Mesenchymal stem cell (in vitro differentiated cells and primary cell): ENCODE measurements around the gene CACNG6.

ENCODE experiments used
- DNase-seq: peaks from one replicate; pipeline ENCODE4 v3.0.0-alpha.2; 2013
- H2AFZ ChIP-seq: one replicate; pipeline ENCODE4 v1.6.1; 2013; ENCODE audit warnings: low read depth, mild to moderate bottlenecking, control low read depth, inconsistent platforms, low read length, moderate library complexity
- H2AK5ac ChIP-seq: 2 replicates; pipeline ENCODE4 v1.6.1; 2013; ENCODE audit warnings: low read length, moderate library complexity, mild to moderate bottlenecking, inconsistent platforms; ENCODE audit not compliant: severe bottlenecking
- H2BK120ac ChIP-seq: one replicate; pipeline ENCODE4 v1.6.1; 2013; ENCODE audit warnings: low read depth, mild to moderate bottlenecking, inconsistent platforms, low read length, moderate library complexity
- H2BK12ac ChIP-seq, 2 experiments: one replicate each; pipeline ENCODE4 v1.6.1; 2013; ENCODE audit warnings: inconsistent platforms in 2 of 2, low read length in 2 of 2, mild to moderate bottlenecking in 2 of 2, moderate library complexity in 2 of 2, control low read depth in 1 of 2
- H2BK15ac ChIP-seq: one replicate; pipeline ENCODE4 v1.6.1; 2013; ENCODE audit warnings: mild to moderate bottlenecking, low read depth, inconsistent platforms; ENCODE audit not compliant: poor library complexity, severe bottlenecking
- H2BK5ac ChIP-seq: 2 replicates; pipeline ENCODE4 v1.6.1; 2013; ENCODE audit warnings: low read depth, mild to moderate bottlenecking, low read length, control low read depth, inconsistent platforms; ENCODE audit not compliant: poor library complexity, severe bottlenecking
- H3K14ac ChIP-seq, 2 experiments: one replicate each; pipeline ENCODE4 v1.6.1; 2013; ENCODE audit warnings: inconsistent platforms in 2 of 2, low read length in 2 of 2, control low read depth in 1 of 2, mild to moderate bottlenecking in 1 of 2, moderate library complexity in 1 of 2
- H3K18ac ChIP-seq, 2 experiments: one replicate each; pipeline ENCODE4 v1.6.1; 2013; ENCODE audit warnings: inconsistent platforms in 2 of 2, low read length in 2 of 2, control low read depth in 1 of 2, low read depth in 1 of 2, mild to moderate bottlenecking in 1 of 2
- H3K23ac ChIP-seq, 2 experiments: one replicate each; pipeline ENCODE4 v1.6.1; 2013; ENCODE audit warnings: inconsistent platforms in 2 of 2, low read length in 2 of 2, mild to moderate bottlenecking in 2 of 2, moderate library complexity in 2 of 2, control low read depth in 1 of 2
- H3K27ac ChIP-seq: 2 replicates; pipeline ENCODE4 v1.5.1; 2013; ENCODE audit warnings: mild to moderate bottlenecking, moderate library complexity, low read length, control low read depth, inconsistent platforms; ENCODE audit not compliant: poor library complexity, severe bottlenecking
- H3K27me3 ChIP-seq, 2 experiments: 2 replicates each; pipeline versions ENCODE4 v1.6.1 to v1.7.0; 2013; ENCODE audit warnings: low read length in 2 of 2, mild to moderate bottlenecking in 2 of 2, moderate library complexity in 2 of 2, control low read depth in 1 of 2, inconsistent platforms in 1 of 2; ENCODE audit not compliant: control insufficient read depth in 1 of 2, insufficient read depth in 1 of 2
- H3K36me3 ChIP-seq, 2 experiments: 2 replicates each; pipeline versions ENCODE4 v1.6.1 to v1.7.0; 2013; ENCODE audit warnings: low read length in 2 of 2, control low read depth in 1 of 2, inconsistent platforms in 1 of 2, low read depth in 1 of 2, mild to moderate bottlenecking in 1 of 2; ENCODE audit not compliant: insufficient read depth in 2 of 2, control insufficient read depth in 1 of 2
- H3K4ac ChIP-seq, 2 experiments: one replicate each; pipeline ENCODE4 v1.6.1; 2013; ENCODE audit warnings: inconsistent platforms in 2 of 2, low read length in 2 of 2, mild to moderate bottlenecking in 2 of 2, moderate library complexity in 2 of 2, control low read depth in 1 of 2, low read depth in 1 of 2
- H3K4me1 ChIP-seq: 2 replicates; pipeline ENCODE4 v1.6.1; 2013; ENCODE audit warnings: low read depth, low read length, control low read depth; ENCODE audit not compliant: control insufficient read depth, insufficient read depth
- H3K4me2 ChIP-seq: 2 replicates; pipeline ENCODE4 v1.6.1; 2013; ENCODE audit warnings: low read length, mild to moderate bottlenecking, inconsistent platforms; ENCODE audit not compliant: poor library complexity, severe bottlenecking
- H3K4me3 ChIP-seq, 2 experiments: 2 replicates each; pipeline versions ENCODE4 v1.5.1 to v1.7.0; 2013; ENCODE audit warnings: low read length in 2 of 2, mild to moderate bottlenecking in 2 of 2, control low read depth in 1 of 2, low read depth in 1 of 2; ENCODE audit not compliant: insufficient read depth in 1 of 2
- H3K79me1 ChIP-seq: replicated peaks from 2 replicates; pipeline ENCODE4 v1.6.1; 2013; ENCODE audit warnings: mild to moderate bottlenecking, control low read depth, low read length, inconsistent platforms; ENCODE audit not compliant: poor library complexity, severe bottlenecking
- H3K9ac ChIP-seq: 2 replicates; pipeline ENCODE4 v1.7.0; 2013; ENCODE audit warnings: mild to moderate bottlenecking, low read length, moderate library complexity
- H3K9me3 ChIP-seq: 2 replicates; pipeline ENCODE4 v1.7.0; 2013; ENCODE audit warnings: mild to moderate bottlenecking, low read length; ENCODE audit not compliant: control insufficient read depth
- H4K8ac ChIP-seq: one replicate; pipeline ENCODE4 v1.6.1; 2013; ENCODE audit warnings: inconsistent platforms, mild to moderate bottlenecking, low read length, moderate library complexity
- H4K91ac ChIP-seq: one replicate; pipeline ENCODE4 v1.6.1; 2013; ENCODE audit warnings: mild to moderate bottlenecking, low read length, inconsistent platforms
- WGBS: methylation state at CpG from one replicate; pipeline ENCODE4 v1.1.7; 2013; ENCODE audit warnings: mixed read lengths; 5-methylcytosine and 5-hydroxymethylcytosine counted together

CACNG6 gene

GRCh38 chr19:54024660-54025059, 33.2 kb downstream of the CACNG6 start:
- Histone ChIP-seq H3K4ac (no peak overlapping the region), H3K79me1 (no peaks in the 10 kb centered on the region), H3K27ac (no peak overlapping the region)

GRCh38 chr19:54026656-54027055, 35.2 kb downstream of the CACNG6 start:
- H3K4me1 ChIP-seq, result no peaks in the 10 kb centered on the region
- no peak overlapping the region for H2BK12ac ChIP-seq
- H3K14ac ChIP-seq, result no peak overlapping the region
- no peak overlapping the region for H2BK15ac ChIP-seq
- H2BK120ac ChIP-seq, result no peak overlapping the region
- H4K8ac ChIP-seq, result no peak overlapping the region
- 66% methylated on average over 7 of the region's 7 CpGs for WGBS
- H3K4me2 ChIP-seq, result no peak overlapping the region
- no peak for DNase-seq
- no peak overlapping the region for H3K18ac ChIP-seq
- no peaks in the 10 kb centered on the region for H3K27me3 ChIP-seq
- H3K27ac ChIP-seq, result no peak overlapping the region
- no peaks in the 10 kb centered on the region for H3K79me1 ChIP-seq
- H3K9ac ChIP-seq, result no peak overlapping the region
- H2AFZ ChIP-seq, result no peak overlapping the region
- H4K91ac ChIP-seq, result no peak overlapping the region
- H3K23ac ChIP-seq, result no peak overlapping the region
- no peaks in the 10 kb centered on the region for H3K36me3 ChIP-seq
- H3K9me3 ChIP-seq, result no peaks in the 10 kb centered on the region
- no peak overlapping the region for H2AK5ac ChIP-seq
- H3K4ac ChIP-seq, result no peak overlapping the region
- no peak overlapping the region for H2BK5ac ChIP-seq
- H3K4me3 ChIP-seq, result no peak overlapping the region

More at GRCh38 chr19:54024660-54025059, 33.2 kb downstream of the CACNG6 start:
- H4K91ac ChIP-seq, result no peak overlapping the region
- no peak overlapping the region for H3K23ac ChIP-seq
- no peaks in the 10 kb centered on the region for H3K9me3 ChIP-seq
- H4K8ac ChIP-seq, result no peak overlapping the region
- H2BK12ac ChIP-seq, result no peak overlapping the region
- H3K9ac ChIP-seq, result no peak overlapping the region
- DNase-seq, result no peak
- H2BK15ac ChIP-seq, result no peak overlapping the region
- no peak overlapping the region for H3K4me3 ChIP-seq
- H3K4me1 ChIP-seq, result no peaks in the 10 kb centered on the region
- H3K4me2 ChIP-seq, result no peak overlapping the region
- no peaks in the 10 kb centered on the region for H3K27me3 ChIP-seq
- no peak overlapping the region for H2BK120ac ChIP-seq
- no peak overlapping the region for H3K18ac ChIP-seq
- H2BK5ac ChIP-seq, result no peak overlapping the region
- no peaks in the 10 kb centered on the region for H3K36me3 ChIP-seq
- H3K14ac ChIP-seq, result no peak overlapping the region
- WGBS, result 77% methylated on average over 9 of the region's 9 CpGs
- no peak overlapping the region for H2AK5ac ChIP-seq
- H2AFZ ChIP-seq, result no peak overlapping the region

- no peak overlapping the region for H2BK120ac ChIP-seq
- H2BK15ac ChIP-seq, result no peak overlapping the region
- no peak overlapping the region for H2BK5ac ChIP-seq
- no peak overlapping the region for H3K23ac ChIP-seq
- H3K79me1 ChIP-seq, result no peaks in the 10 kb centered on the region
- H3K4me2 ChIP-seq, result no peak overlapping the region
- no peak overlapping the region for H3K18ac ChIP-seq
- no peak overlapping the region for H3K9ac ChIP-seq
- H3K36me3 ChIP-seq, result no peaks in the 10 kb centered on the region
- no peak overlapping the region for H2BK12ac ChIP-seq
- H4K91ac ChIP-seq, result no peak overlapping the region
- no peaks in the 10 kb centered on the region for H3K4me1 ChIP-seq
- H3K27ac ChIP-seq, result no peak overlapping the region
- 95% methylated on average over 2 of the region's 3 CpGs for whole genome bisulfite sequencing
- no peak overlapping the region for H2AK5ac ChIP-seq
- H3K14ac ChIP-seq, result no peak overlapping the region
- H3K27me3 ChIP-seq, result no peaks in the 10 kb centered on the region
- no peak overlapping the region for H4K8ac ChIP-seq
- H2AFZ ChIP-seq, result no peak overlapping the region
- no peak for DNase-seq
- H3K4me3 ChIP-seq, result no peak overlapping the region
- no peak overlapping the region for H3K4ac ChIP-seq
- H3K9me3 ChIP-seq, result no peaks in the 10 kb centered on the region
Observed at GRCh38 chr19:54029301-54029700, 37.9 kb downstream of the CACNG6 start.

GRCh38 chr19:54029930-54030490, 38.6 kb downstream of the CACNG6 start:
- Histone ChIP-seq H4K91ac (no peak overlapping the region), H3K4ac (no peak overlapping the region), H3K14ac (no peak overlapping the region), H3K4me1 (no peaks in the 10 kb centered on the region), H3K9me3 (no peaks in the 10 kb centered on the region), H3K27me3 (no peaks in the 10 kb centered on the region), H4K8ac (no peak overlapping the region), H2AK5ac (no peak overlapping the region), H3K27ac (no peak overlapping the region), H2AFZ (no peak overlapping the region), H3K9ac (no peak overlapping the region), H3K4me2 (no peak overlapping the region), H2BK120ac (no peak overlapping the region), H3K4me3 (no peak overlapping the region), H2BK12ac (no peak overlapping the region), H3K23ac (no peak overlapping the region), H3K79me1 (no peaks in the 10 kb centered on the region), H3K36me3 (no peaks in the 10 kb centered on the region), H2BK5ac (no peak overlapping the region), H3K18ac (no peak overlapping the region), H2BK15ac (no peak overlapping the region)
- WGBS, result 36% methylated on average over 9 of the region's 9 CpGs
- peak; percentile 55 for DNase-seq
